ENCODE measurements around the gene CALHM3.
"Not testable (repeated sequence)": the region's sequence is repeated elsewhere in the genome, so short reads cannot be mapped to it uniquely, and the experiment has no call there.

The CALHM3 gene

DNA sequence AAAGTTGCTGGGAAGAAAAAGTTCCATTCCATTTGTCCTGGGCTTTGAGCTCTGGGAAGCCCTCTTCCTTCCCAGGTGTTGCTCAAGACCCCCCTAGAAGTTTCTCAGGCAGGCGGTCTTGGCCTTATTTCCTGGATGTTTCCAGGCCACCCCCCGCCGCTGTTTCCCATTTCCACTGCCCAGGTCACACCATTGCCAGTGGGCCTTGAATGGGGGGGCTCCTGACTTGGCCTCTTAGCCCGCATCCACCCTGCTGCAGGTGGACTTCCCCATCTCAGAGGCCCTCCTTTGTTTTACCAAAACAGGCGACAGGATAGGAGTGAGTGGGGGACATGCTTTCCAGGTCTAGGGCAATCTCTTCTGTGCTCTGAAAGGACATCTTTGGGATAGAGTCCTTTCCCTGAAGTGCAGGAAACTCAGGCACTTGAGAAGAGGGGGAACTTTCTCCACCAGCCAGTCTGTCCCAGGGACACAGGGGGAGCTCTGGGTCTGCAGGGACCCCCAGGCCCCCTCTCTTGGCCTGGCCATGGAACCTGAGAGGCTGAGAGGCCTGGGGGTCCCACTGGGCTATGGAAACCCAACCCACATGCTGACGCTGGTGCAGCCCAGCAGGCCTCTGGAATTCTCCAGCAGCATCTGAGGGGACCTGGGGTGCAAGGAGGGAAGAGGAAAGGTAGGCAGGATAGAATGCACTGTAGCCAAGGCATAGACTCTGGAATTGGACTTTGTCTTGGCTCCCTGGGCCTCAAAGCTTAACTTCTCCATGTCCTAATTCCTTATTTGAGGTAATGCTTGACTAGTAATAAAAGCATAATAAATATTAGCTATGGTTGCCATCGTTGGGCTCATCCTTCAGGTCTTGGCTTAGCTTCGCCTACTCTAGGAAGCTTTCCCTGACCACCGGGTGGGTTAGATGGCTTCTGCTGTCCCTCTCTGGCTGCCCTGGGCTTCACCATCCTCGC, 32.0 kb upstream of the CALHM3 start:
- Histone ChIP-seq H3K4me3 (ENCODE audit: low read depth in 1 of 2, low read length in 1 of 2) (no peak overlapping the region), H3K27ac (no peak overlapping the region), H3K36me3 (no peaks in the 10 kb centered on the region), H3K27me3 (no peaks in the 10 kb centered on the region), H3K9me3 (no peaks in the 10 kb centered on the region), H3K4me1 (ENCODE audit: control insufficient read depth in 1 of 2, insufficient read depth in 1 of 2, low read depth in 1 of 2, low read length in 1 of 2) (no peaks in the 10 kb centered on the region)
- TF ChIP-seq, protein P1, sequence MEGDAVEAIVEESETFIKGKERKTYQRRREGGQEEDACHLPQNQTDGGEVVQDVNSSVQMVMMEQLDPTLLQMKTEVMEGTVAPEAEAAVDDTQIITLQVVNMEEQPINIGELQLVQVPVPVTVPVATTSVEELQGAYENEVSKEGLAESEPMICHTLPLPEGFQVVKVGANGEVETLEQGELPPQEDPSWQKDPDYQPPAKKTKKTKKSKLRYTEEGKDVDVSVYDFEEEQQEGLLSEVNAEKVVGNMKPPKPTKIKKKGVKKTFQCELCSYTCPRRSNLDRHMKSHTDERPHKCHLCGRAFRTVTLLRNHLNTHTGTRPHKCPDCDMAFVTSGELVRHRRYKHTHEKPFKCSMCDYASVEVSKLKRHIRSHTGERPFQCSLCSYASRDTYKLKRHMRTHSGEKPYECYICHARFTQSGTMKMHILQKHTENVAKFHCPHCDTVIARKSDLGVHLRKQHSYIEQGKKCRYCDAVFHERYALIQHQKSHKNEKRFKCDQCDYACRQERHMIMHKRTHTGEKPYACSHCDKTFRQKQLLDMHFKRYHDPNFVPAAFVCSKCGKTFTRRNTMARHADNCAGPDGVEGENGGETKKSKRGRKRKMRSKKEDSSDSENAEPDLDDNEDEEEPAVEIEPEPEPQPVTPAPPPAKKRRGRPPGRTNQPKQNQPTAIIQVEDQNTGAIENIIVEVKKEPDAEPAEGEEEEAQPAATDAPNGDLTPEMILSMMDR (IDR thresholded peaks at IDR 0.05), result no peak

DNA sequence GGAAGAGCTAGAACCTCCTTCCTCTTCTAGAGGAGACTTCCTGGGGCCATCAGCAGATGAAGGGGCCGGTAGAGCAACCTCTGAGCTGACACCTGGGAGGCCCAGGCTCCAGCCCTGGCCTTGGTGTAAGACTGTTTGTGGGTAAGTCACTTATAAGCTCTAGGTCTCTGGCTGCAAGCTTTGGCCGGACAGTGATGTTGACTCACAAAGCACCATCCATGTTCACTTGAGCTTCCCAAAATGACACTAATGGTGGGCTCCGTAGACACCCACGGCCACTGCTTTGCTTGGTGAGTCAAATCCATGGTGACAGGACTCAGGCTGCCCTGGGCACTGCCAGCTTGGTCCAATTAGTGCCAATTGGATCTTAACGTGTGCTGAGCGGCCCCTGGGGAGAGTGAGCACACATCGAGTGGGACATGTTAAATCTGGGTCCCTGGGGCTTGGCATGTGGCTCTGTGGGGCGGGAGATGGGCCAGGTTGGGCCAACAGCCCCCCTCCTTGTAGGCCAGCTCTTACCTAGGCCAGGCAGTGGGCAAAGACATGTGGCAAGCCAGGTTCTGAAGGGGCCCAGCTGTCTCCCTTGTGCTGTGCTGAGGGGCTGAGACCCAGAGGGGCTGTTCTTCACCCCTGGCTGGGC, 31.1 kb upstream of the CALHM3 start:
- TF ChIP-seq, protein P1 (IDR thresholded peaks at IDR 0.05), result no peak
- no peaks in the 10 kb centered on the region for H3K4me1 ChIP-seq (ENCODE audit: control insufficient read depth in 1 of 2, insufficient read depth in 1 of 2, low read depth in 1 of 2, low read length in 1 of 2)
- no peaks in the 10 kb centered on the region for H3K36me3 ChIP-seq
- H3K27me3 ChIP-seq, result no peaks in the 10 kb centered on the region
- no peak overlapping the region for H3K27ac ChIP-seq
- no peaks in the 10 kb centered on the region for H3K9me3 ChIP-seq
- H3K4me3 ChIP-seq (ENCODE audit: low read depth in 1 of 2, low read length in 1 of 2), result no peak overlapping the region

- H3K27ac ChIP-seq, result no peak overlapping the region
- H3K27me3 ChIP-seq, result peaks cover 18% of the 10 kb centered on the region
- no peaks in the 10 kb centered on the region for H3K4me1 ChIP-seq (ENCODE audit: control insufficient read depth in 1 of 2, insufficient read depth in 1 of 2, low read depth in 1 of 2, low read length in 1 of 2)
- H3K4me3 ChIP-seq (ENCODE audit: low read depth in 1 of 2, low read length in 1 of 2), result no peak overlapping the region
- H3K36me3 ChIP-seq, result no peaks in the 10 kb centered on the region
- no peaks in the 10 kb centered on the region for H3K9me3 ChIP-seq
- TF ChIP-seq, protein P1 (IDR thresholded peaks at IDR 0.05), result no peak
These were observed 28.5 kb upstream of the CALHM3 start for GRCh38 chr10:103507235-103508191.

DNA sequence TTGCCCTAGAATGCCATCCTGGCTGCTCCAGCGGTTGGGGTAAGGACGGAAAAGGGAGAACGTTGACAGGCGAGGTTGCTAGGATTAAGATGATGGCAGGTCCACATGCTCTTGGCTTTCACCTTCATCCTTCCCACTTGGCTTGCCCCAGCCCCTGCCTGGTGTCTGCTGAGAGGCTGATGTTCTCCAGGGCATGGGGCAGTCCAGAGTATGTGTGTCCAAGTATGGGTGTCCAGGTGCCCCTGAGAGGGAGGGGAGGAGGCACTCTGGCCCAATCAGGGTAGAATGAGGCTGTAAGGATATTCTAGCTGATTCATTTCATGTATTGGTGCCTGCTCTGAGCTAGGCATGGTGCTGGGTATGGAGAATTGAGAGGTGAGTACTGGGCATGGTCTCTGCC, 27.0 kb upstream of the CALHM3 start:
- TF ChIP-seq, protein P1 (IDR thresholded peaks at IDR 0.05), result no peak
- no peaks in the 10 kb centered on the region for H3K4me1 ChIP-seq (ENCODE audit: control insufficient read depth in 1 of 2, insufficient read depth in 1 of 2, low read depth in 1 of 2, low read length in 1 of 2)
- no peak overlapping the region for H3K4me3 ChIP-seq (ENCODE audit: low read depth in 1 of 2, low read length in 1 of 2)
- no peaks in the 10 kb centered on the region for H3K9me3 ChIP-seq
- peaks cover 26% of the 10 kb centered on the region for H3K27me3 ChIP-seq
- no peak overlapping the region for H3K27ac ChIP-seq
- no peaks in the 10 kb centered on the region for H3K36me3 ChIP-seq

DNA sequence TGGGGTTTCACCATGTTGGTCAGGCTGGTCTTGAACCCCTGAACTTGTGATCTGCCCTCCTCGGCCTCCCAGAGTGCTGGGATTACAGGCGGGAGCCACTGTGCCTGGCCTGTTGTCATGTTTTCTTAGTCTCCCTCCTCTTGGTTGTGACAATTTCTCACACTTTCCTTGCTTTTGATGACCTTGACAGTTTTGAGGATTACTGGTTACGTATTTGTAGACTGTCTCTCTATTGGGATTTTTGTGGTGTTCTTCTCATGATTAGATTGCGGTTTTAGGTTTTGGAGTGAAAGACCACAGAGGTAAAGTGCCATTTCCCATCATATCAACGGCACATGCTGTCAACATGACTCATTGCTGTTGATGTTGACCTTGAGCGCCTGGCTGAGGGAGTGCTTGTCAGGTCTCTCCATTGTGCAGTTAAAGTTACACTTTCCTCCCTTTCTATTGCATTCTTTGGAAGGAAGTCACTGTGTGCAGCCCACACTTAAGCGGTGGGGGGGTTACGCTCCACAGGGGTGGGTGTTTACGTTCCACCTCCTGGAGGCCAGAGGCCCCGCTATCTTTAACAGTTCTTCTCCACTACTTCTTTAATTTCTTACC, 25.2 kb upstream of the CALHM3 start:
- Histone ChIP-seq H3K9me3 (no peaks in the 10 kb centered on the region), H3K27ac (no peak overlapping the region), H3K4me1 (ENCODE audit: control insufficient read depth in 1 of 2, insufficient read depth in 1 of 2, low read depth in 1 of 2, low read length in 1 of 2) (no peaks in the 10 kb centered on the region), H3K27me3 (peaks cover 44% of the 10 kb centered on the region), H3K4me3 (ENCODE audit: low read depth in 1 of 2, low read length in 1 of 2) (no peak overlapping the region), H3K36me3 (no peaks in the 10 kb centered on the region)
- TF ChIP-seq, protein P1 (IDR thresholded peaks at IDR 0.05), result no peak

GRCh38 chr10:103503777-103504176, 24.7 kb upstream of the CALHM3 start:
- H3K36me3 ChIP-seq; H3K9me3 ChIP-seq; H3K27ac ChIP-seq; H3K4me3 ChIP-seq (ENCODE audit: low read depth in 1 of 2, low read length in 1 of 2); H3K4me1 ChIP-seq (ENCODE audit: control insufficient read depth in 1 of 2, insufficient read depth in 1 of 2, low read depth in 1 of 2, low read length in 1 of 2): not testable (repeated sequence)
- H3K27me3 ChIP-seq, result peaks cover 49% of the 10 kb centered on the region

Data from neutrophil (primary cell).